HG02870 (cell line): Measurements from ENCODE around the gene MMEL1.

Experiments
- ATAC-seq: cut with Tn5 transposase; IDR thresholded peaks from one replicate; pipeline ENCODE4 v1.9.1; 2021; ENCODE audit warnings: mild to moderate bottlenecking, moderate library complexity; ENCODE audit not compliant: unreplicated experiment

MMEL1 gene

DNA sequence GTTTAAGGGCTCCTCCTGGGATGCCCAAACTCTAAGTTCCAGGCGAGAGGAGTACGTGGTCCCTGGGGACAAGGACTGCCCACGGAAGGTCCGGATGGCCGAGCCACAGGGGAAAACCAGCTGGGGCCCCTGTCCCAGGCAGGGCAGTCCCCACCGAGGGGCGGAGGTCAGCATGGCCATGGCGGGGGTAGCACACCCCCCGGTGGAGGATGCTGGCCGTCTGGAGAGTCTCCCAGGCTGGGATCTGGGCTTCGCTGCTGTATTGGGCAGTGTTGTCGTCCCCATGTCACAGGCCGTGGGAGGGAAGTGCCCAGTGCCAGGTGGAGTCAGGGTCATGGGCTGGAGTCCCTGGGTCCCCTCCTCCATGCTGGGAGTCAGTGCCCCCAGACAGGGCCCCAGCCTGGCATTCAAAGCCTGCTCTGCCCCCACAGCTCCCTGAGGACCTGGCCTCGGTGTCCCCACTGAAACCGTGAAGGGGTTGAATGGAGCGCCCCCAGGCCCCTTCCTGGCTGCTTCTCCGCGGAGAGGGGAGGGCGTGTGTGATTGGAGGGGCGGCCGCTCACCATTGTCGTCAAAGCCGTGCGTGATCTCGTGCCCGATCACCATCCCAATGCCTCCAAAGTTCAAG lies 39.5 kb downstream of the MMEL1 start:
- ATAC-seq = no peak

DNA sequence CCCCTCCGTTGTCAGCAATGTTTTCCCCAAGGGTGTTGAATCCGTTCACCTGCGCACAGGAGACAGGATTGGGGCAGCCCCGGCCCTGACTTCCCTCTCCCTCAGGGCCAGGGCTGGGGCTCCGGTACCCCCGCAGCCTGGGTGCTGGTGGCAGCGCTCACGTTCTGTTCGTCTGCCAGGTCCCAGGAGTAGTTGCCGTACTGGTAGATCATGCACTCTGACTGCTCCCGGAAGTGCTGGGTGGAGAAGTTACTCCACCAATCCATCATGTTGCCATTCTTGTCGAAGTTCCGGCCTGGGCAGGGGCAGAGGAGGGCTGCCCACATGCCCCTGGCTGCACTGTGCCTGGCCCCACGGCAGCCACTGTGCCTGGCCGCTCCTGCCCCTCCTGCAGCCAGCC lies 40.1 kb downstream of the MMEL1 start:
- ATAC-seq = no peak

DNA sequence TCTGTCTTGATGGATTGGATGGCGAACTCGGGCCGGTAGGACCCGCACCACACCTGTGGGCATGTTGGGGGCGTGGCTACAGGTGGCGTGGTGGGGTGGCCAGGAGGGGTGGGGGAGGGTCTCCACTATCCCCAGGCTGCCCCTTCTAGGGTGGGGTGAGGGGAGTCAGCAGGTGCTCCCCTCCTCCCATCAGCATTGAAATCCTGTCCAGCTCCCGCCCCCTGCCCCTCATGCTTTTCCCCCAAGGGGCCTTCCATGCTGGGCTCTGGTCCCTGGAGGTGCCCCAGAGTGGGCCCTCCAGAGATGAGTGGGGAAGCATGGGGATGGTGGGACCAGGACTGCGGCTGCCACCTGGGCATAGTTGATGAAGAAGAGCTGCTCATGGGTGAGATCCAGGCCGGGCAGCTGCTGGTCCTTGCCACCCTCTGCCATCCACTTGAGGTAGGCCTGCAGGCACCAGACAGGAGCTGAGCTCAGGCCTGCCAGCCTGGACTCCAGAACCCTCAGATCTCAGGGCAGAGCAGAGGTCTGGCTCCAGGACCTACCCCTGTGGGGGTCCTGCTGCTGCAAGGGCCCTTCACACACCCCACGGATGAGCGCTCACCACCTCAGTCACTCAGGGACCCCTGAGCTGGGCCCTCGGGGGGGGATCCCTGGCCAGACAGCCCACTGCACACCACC lies 41.1 kb downstream of the MMEL1 start:
- ATAC-seq = no peak

DNA sequence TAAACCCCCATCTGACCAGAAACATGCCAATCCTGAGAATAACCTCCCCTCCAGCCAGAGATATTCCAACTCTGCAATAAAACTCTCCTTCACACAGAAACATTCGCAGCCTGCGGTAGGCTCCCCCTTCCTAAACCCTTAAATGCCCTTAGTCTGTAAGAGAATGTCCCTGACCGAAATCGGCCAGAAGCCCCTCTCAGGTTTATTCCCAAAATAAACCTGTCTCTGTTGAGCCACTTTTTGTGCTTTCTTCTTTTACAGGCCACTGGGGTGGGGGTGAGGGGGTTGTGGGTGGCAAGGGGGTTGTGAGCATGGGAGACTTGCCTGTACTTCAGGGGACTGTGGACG lies 41.6 kb downstream of the MMEL1 start:
- no peak for ATAC-seq

DNA sequence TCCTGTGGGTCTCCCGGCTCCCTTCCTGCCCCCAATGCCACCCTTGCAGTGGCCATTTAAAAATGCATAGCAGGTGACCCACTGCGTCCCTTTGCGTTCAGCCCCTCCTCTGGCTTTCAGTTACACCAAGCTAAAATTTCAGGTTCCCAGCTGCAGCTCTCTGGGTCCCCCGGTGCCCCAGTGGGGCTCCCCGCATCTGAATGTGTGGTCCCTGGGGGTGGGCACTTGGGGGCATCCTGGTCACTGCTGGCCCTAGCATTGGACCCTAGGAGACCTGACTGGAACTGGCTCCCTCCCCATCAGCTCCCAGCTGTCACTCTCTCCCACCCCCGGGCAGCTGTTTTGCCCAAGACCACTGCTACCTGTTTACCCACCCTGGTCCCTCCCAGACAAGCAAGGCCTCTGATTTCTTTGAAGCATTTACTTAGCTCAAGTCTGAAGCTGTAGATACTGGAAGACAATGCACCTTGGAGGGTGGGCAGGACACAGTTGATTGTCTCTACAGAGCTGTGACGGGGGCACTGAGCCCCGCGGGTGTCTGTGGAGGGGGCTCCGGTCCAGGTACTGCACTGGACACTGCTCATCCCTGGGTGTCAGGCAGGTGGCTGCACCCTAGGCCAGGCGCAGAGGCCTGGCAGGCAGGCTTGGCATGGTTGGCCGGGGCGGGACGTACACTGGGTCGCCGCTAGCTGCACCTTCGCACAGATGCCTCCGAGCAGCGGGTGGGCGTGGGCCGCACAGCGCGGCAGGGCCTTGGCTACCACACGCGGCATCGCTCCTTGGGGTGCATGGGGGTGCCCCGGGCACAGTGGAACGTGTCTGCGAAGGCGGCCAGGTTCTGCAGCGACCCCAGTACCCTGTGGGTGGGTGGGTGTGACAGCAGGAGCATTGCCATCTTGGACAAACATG lies 42.3 kb downstream of the MMEL1 start:
- ATAC-seq = no peak

DNA sequence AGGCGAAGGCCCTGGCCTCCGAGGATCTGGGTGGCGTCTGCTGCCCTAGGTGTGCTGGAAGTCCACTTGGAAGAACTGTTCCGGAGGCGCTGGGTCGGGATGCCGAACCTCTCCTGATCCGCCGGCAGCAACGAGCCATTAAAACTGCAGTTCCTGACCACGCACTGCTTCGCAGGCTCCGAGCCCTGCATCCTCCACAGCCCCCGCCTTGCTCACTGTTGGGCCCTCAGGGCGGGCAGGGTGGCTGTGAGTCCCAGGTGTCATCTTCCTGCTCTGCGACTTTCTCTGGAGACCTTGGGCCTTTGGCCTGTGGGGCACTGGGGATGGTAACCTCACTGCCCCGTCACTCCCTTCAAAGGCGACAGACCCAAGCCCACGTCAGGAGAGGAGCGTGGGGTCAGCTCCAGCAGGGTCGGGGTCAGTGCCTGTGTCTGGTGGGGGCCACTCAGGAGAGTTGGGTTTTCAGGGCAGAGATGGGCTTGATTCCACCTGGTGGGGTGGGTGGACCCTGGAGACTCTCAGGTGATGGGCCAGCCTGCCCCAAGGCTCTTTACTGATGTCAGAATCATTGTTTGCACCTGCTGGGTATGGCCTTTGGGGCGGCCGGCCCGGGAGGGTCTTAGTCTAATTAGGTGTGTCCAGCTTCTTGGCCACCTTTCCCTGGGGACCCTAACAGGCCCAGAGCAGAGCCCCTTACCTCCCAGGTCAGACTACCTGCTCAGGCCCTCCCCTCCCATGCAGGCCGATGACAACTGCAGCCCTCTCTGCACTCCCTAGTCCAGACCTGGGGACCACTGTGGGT lies 43.2 kb downstream of the MMEL1 start:
- no peak for ATAC-seq

DNA sequence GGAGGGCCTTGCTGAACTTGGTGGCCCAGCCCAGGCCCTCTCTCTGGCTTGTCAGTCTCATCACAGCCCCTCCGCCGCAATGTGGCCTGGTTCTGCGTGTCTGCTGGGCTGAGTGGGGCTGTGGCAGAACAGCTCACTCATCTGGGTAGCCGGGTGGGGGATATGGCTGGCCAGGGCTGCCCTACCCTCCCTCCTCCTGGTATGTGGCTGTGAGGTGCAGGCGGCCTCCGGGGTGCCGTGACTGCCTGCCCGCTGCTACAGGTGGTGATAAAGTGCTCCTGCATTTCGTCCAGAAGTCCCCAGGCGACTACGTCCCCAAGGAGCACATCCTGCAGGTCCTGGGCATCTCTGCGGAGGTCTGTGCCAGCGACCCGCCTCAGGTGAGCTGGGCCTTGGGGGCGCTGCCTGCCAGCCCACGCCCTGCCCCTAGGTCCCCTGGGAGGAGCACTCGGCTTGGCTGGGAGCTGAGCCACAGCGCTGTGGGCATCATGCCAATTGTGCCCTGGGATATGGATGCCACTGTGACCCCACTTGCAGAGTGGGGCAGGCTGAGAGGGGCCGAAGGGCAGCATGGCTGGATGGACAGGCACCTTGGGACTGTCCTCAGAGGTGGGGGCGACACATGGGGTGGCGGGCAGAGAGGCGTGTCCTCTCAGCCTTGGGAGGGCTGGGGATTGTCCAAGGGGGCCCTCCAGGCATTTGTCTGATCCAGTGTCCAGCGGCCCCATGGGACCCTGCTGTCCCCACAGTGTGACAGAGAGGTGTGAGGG lies 44.0 kb downstream of the MMEL1 start:
- ATAC-seq = no peak

DNA sequence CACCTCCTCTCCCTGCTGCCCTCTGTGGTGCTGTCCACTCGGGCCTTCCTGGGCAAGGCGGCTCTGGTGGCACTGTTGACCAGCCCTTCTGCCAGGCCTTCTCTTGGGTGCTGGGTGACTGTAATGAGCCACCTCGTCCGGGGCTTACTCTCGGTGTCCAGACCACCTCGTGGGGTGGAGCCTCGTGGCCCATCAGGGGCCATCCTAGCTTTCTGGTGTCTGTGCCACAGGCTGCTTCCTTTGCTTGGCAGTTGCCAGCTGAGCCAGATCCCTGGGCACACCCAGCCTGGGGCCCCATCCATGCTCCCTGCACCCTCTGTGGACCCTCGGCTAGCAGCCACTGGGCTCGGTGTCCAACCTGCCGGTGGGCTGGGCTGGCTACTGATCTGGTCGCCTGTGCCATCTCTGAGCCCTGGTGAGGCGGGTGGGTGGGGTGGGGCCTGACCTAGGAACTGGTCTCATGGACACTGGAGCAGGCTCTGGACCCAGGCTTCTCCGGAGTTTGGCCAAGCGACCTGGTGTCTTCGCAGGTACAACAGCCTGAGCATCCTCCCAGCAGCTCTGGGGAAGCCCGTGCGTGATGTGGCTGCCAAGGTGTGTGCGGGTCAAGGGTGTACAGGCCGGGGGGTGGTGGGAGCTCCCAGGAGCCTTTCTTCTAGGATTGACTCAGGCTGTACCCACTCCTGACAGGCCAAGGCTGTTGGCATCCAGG lies 44.8 kb downstream of the MMEL1 start:
- ATAC-seq = no peak

DNA sequence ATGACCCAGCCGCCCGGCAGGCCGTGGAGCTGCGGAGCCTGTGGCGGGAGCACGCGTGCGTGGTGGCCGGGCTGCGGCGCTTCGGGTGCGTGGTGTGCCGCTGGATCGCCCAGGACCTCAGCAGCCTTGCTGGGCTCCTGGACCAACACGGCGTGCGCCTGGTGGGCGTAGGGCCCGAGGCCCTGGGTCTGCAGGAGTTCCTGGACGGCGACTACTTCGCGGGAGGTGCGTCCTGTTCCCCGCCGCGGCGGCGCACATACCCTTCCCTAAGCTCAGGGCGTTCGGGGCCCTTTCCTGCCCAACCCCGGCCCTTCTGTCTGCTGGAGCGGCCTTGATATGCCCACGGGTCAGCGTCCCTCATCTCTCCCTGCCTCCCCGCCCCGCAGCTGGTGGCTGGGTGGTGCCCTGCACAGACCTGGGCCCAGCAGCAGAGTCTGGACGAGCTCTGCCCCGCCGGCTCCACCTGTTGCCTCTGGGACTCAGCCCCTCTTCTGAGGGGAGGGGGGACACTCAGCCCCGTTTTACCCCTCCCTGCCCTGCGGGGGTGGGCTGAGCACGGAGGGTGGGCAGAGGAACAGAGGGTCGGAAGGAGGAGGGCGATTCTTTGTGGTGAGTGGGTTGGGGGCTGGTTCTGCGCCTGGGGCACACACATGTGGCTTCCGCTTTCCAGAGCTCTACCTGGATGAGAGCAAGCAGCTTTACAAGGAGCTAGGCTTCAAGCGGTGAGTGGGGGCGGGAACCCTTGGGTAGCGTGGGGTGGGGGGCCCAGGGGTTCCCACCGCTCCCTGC lies 45.6 kb downstream of the MMEL1 start:
- ATAC-seq = no peak

DNA sequence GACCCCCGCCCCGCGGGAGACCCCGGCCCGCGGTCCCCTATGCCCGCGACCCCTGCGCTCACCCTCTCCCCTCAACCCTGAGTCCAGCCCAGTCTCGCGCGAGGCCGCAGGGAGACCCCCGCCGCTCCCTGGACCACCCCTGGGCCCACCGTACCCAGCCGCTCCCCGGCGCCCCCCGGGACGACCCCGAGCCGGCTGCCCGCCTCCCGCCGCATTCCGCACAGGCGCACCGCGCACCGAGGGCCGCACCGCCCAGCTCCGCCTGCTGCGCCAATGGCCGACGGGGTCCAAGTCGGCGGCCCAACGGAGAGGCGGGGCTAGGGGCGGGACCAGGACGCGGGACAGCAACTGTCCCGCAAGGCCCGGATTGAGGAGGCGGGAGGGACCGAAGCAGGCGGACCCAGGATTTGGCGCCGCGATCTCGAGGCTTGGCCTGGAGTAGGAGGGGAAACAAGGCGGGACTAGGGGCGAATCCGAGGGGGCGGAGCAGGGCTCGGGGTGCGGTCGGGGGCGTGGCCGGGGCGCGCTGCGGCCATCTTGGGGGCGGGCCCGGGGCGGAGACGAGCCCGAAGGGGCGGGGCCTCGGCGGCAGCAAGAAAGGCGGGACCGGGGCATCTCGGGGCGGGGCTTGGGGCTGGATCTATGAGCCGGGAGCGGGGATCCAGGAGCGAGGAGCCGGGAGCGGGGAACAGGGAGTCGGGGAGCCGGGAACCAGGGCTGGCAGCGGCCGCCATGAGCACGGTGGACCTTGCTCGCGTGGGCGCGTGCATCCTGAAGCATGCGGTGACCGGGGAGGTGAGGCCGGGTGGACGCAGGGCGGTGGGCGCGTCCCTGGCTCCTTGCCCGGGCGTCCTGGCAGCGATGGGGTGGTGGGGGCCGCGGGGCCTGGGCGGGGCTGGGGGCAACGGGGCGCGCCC lies 46.4 kb downstream of the MMEL1 start, which contains the start of gene PRXL2B:
Gene PRXL2B (plus strand): TSS at position 624 of the 917 bp plus-strand sequence. CDS start 109 bp downstream, at position 733.
- ATAC-seq = peak; percentile 70

DNA sequence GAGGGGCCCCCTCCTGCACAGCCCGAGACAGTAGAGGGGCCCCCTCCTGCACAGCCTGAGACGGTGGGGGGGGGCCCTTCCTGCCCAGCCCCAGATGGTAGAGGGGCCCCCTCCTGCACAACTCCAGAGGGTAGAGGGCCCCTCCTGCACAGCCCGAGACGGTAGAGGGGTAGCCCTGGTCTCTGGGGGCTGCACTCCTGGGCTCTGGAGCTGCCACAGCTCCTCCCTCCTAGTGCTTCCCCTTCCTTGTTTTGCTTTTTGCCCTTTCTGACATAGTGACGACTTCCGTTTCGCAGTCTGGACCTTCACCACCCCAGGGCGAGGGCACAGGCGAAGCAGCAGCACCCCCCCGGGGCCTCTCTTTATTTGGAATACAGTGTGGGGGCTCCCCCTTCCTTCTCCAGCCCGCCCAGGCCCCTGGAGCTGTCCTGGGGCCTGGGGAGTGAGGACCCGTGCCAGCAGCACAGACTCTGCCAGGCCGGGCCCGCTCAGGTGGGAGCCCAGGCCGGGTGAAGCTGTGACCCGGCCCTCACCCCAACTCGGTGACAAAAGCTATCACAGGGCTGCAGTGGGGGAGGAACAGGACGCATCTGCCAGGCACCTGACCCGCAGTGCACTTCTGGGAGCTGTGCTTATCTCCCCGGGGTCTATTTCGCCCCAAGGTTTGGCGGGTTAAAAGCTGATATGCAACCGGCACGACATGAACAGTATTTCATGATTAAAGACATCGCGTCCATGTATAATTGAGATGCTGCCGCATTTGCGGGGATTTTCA lies 47.3 kb downstream of the MMEL1 start:
- ATAC-seq = no peak

DNA sequence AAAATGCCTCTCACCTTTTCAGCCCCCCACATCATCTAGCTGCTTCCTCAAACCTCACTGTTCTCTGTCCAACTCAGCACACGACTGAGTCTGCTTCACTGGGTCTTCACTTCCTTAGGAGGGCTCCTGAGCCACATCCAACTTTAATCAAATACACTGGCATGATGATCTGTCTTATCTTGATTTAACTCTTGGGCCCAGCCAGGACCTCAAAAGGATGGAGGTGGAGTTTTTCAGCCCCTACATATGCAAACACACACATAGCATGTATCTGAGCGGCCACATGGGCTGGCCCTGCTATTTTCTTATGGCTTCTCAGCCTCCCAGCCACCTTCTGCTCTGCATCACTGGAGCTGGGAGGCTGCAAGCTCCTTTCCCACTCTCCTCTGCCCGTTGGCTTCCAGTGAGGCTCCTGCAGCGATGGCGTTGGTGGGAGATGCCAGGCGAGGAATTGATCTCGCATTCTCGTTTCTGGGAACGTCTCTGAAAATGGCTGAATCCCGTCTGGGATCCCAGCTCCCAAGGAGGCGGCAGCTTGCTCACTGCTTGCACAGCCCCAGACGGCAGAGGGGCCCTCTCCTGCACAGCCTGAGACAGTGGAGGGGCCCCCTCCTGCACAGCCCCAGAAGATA lies 48.0 kb downstream of the MMEL1 start:
- ATAC-seq = no peak

DNA sequence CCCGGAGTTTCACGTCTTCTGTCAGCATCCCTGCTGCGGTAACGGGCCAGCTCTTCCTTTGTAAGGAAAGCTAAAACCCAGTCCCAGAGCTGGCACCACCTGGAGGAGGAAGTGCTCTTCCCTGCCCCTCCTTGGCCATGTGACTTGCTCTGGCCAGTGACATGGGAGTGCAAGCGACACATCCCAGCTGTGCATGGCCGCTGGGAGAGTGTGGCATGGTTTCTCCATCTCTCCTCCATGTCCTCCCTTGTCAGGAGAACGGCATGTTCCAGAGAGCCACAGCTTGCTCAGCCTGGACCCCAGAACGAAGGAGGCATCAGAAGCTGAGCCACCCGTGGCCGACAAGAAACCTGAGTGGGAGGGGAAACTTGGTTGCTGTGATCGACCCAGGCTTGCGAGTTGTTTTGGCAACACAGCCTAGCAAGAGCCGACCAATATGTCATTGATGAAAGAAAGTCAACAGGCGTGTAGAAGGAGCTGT lies 48.9 kb downstream of the MMEL1 start:
- no peak for ATAC-seq

DNA sequence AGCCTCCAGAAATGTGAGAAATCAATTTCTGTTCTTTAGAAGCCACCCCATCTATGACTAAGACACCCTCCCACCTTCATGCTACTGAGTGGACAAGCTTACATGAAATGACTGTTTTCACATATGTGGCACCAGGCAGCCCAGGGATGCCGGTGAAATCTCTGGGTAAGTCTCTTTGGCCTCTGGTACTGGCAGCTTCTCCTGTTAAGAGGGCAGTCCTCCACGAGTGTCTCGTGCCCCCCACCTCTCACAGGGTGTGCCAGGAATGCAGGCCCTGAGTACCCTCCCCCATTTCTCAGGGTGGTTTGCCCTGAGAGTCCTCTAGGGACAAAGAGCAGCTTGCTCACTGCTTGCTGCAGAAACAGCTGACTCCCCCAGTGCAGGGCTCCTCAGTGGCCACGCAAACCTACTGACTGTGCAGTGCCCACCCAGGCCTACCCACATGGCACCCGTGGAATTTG lies 49.5 kb downstream of the MMEL1 start:
- ATAC-seq = no peak

DNA sequence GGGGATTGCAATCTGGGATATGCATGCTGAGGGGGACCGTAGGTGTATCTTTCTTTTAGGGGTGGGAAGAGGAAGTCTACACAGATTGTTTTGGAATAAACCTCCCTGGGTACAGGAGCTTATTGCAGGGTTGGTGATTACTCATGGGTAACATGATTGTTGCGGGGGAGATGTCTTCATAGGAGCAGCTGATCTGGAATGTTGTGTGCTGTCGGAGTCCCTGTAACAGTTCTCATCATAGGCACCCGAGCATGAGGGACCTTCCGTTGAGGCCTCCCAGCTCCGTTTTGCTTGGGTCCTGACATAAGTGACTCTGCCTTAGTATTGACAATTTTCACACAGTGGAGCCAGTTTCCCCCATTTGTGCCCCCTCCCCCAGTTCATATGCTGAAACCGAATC lies 50.4 kb downstream of the MMEL1 start:
- no peak for ATAC-seq

DNA sequence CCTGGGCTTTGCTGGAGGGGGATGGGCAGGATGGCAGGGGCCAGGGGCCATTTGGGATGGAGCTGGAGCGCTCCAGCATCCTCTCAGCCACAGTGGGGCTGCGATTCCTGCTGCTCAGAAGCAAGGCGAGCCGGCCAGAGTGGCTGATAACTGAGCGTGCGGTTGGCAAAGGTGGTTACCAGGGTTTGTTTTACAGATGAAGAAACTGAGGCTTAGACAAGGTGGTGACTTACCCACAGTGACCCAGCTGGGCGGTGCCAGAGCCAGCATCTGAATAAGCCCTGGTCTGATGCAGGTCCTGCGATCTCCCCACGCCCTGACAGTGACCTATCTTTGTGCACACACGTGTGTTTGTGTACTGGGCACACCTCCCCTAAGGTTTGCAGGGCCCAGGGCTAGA lies 52.1 kb downstream of the MMEL1 start:
- no peak for ATAC-seq
